VCaP (cell line): ENCODE measurements around the gene EFCAB12.
"Not testable (repeated sequence)": the region's sequence is repeated elsewhere in the genome, so short reads cannot be mapped to it uniquely, and the experiment has no call there.

Experiments used
- H3K27ac ChIP-seq: fragments of 450-650 bp; 2 replicates; pipeline ENCODE4 v1.5.1; 2017
- CTCF ChIP-seq: fragments of 450-650 bp; conservative IDR thresholded peaks from 2 replicates; pipeline ENCODE4 v1.5.1; 2017; ENCODE audit warnings: mild to moderate bottlenecking, moderate library complexity

EFCAB12 gene

GRCh38 chr3:129402210-129402609, 26.2 kb downstream of the EFCAB12 start:
- no peak for TF ChIP-seq CTCF
- no peak overlapping the region for H3K27ac ChIP-seq

- peak; percentile 31 for TF ChIP-seq CTCF
- H3K27ac ChIP-seq = peak overlapping the region; percentile 84
These were observed 28.5 kb downstream of the EFCAB12 start for GRCh38 chr3:129399895-129400357.

GRCh38 chr3:129399145-129399894, 29.1 kb downstream of the EFCAB12 start:
- H3K27ac ChIP-seq = peak overlapping the region; percentile 84
- peak; percentile 89 for TF ChIP-seq CTCF

GRCh38 chr3:129398803-129399144, 29.7 kb downstream of the EFCAB12 start:
- no peak for TF ChIP-seq CTCF

GRCh38 chr3:129393760-129394564, 34.5 kb downstream of the EFCAB12 start:
- H3K27ac ChIP-seq = not testable (repeated sequence)

More at GRCh38 chr3:129398803-129399144, 29.7 kb downstream of the EFCAB12 start:
- peak overlapping the region; percentile 84 for H3K27ac ChIP-seq

GRCh38 chr3:129393271-129393670, 35.2 kb downstream of the EFCAB12 start:
- H3K27ac ChIP-seq = no peak overlapping the region
- no peak for TF ChIP-seq CTCF

GRCh38 chr3:129392106-129392887, 36.1 kb downstream of the EFCAB12 start:
- not testable (repeated sequence) for H3K27ac ChIP-seq

- H3K27ac ChIP-seq = not testable (repeated sequence)
These were observed 36.9 kb downstream of the EFCAB12 start for GRCh38 chr3:129391583-129391982.
